ENCODE results near the gene SOX3. TPM values are rescaled to one million over a fixed set of nuclear protein-coding genes. Genes with fewer than 3 reads are reported as not detected.

The SOX3 gene
- total RNA-seq, 1 experiment from 2014 or later, result not detected

DNA sequence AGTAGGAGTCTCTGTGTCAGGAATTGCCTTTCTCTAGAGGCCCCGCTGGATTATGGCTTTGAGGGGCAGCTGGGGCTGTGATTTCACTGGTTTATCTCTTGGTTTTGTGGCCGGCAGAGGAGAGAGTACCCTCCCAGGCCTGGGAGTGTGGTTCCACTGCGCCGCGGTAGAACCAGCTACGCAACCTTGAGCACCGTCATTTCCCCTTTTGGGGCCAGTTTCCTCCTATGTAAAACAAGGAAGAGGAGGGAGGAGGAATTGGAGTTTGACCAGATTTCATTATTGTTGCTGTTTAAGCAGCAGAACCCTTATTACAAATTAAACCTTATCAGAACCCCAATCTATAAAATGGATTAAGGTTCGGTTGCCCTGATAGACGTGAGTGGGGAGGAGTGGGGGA is 4.4 kb downstream of the SOX3 start:
- no peak for DNase-seq (ENCODE audit: low read depth)

DNA sequence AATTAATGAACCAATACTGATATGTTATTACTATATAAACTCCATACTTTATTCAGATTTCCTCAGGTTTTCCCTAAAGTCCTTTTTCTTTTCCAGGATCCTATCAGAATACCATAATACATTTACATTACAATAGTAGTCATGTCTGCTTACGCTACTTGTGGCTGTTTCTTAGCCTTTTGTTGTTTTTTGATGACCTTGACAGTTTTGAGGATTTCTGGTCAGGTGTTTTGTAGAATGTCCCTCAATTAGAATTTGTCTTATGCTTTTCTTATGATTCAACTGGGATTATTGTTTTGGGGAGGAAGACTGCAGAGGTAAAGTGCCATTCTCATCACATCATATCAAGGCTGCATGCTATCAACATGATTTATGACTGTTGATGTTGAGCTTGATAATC is 9.1 kb downstream of the SOX3 start:
- no peak for DNase-seq (ENCODE audit: low read depth)

DNA sequence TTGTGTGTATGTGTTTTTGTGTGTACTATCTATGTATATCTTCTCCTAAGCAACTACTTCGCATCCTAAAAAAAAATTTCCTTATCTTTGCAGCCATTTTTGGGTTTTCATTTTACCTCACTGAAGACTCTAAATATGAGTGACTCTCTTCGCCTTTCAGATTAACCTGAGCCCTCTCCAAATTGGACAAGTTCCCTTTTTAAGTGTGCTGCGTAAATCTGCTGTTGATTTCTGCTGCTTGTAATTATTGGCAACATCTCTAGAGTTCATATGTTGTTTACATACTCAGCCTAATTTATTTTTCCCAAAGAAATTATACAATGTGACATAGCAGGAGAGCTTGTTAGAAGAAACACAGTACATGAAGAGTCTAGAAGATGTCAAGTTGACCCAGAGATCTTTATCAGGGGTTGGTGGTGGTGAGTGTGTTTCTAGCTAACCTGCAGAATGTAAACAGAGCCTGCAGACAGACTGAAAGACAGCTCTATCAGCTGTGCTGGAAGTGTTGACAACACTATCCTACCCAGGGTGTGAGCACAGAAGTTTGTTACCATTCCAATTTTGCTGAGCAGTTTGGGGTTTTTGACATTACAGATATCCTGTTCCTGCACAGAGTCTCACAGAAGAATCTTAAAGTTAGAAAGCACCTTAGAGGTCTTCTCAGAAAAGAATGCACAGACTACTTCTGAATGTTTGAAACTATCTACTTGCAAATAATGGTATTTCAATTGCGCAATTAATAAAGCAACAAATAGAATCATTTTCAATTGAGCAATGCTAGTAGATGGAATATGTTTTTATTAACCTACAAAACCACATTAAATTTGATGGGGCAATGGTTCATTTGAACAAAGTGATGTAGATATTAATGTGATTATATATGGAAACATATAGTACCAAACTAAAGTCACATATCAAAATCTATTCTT is 12.5 kb downstream of the SOX3 start:
- no peak for DNase-seq (ENCODE audit: low read depth)

DNA sequence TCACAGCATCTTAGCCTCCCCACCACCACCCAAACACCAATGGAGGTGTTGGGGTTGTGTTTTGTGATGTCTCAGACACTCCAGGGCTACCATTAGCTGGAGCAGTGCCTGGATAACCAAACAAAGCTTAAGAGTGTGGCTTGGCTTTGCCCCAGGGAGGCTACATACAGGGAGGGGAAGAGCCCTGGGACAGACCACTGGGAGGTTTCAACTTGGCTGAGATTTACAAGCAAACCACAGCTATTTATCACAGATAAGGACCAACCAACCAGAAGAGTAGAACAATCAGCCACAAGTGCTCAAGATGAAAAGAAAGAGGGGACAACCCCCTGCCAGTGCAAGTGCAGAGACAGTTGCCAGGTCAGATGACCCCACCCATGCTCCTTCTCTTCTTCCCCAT is 24.1 kb downstream of the SOX3 start:
- peak; percentile 44 for DNase-seq (ENCODE audit: low read depth)

DNA sequence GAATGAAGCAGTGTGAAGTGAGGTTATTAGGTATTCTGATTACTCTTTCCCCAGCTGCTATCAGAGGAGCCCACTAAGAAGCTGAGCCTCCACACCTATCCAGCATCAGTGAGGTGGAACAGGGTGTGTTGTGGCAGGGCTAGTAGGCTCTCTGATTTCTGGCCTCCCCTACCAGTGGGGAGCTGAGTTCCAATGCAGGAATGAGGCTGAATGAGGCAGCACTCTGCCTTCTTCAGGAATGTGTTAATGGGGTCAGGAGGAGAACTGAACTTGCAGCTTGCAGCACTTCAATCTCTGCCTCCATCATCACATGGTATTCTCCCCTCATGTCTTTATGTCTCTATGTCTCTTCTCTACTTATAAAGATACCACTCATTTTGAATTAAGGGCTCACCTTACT is 26.9 kb downstream of the SOX3 start:
- no peak for DNase-seq (ENCODE audit: low read depth)

DNA sequence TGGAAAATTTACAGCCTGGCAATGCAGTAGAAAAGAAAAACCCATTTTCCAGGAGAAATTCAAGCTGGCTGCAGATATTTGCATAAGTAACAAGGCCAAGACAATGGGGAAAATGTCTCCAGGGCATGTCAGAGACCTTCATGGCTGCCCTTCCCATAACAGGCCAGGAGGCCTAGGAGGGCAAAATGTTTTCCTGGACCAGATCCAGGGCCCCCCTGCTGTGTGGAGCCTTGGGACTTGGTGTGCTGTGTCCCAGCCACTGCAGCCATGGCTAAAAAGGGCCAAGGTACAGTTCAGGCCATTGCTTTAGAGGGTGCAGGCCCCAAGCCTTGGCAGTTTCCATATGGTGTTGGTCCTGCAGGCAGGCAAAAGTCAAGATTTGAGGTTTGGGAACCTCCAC is 29.8 kb downstream of the SOX3 start:
- DNase-seq (ENCODE audit: low read depth), result no peak

DNA sequence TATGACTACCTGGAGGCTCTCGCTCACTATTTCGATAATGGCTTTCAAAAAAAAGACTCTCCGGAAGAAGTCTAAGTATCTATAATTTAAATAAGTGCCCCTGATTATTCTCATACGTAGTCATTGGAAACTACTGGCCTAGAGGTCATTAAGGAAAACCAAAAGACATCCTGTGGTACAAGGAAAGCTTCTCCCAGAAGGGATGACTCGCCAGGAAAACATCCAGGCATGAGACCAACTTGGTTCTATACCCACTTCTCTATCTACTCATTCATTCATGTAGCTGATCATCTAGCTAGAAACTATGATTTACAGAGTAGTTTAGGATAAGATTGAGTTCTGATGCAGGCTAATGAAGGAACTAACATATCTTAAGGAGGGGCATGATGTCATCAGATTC is 37.7 kb downstream of the SOX3 start:
- peak; percentile 81 for DNase-seq (ENCODE audit: low read depth)

Other genes starting within 250 kb of the SOX3 start
- gene LINC00632, start 204.7 kb upstream of the SOX3 start, total RNA-seq (2014; rRNA removed; shearing (Covaris generic)), result 0.63 and 2.1 TPM in 2 replicates

Data from HT1080 (cell line).